H7 (cell line): Measurements from ENCODE around the gene NADK. TPM values are rescaled to one million over a fixed set of nuclear protein-coding genes. Genes with fewer than 3 reads are reported as not detected.

ENCODE experiments used
- total RNA-seq: library from RNA; depleted of rRNA; stranded (reverse); fragments of >200 nt; shearing (Covaris generic); gene quantifications from 2 replicates; pipeline ENCODE4 v1.2.3, GENCODE V29; 2014; rRNA removed

Gene NADK
- total RNA-seq, 1 experiment from 2014 or later: 111 TPM

Other genes starting within 250 kb of the NADK start
- 13.6 and 14.3 TPM in 2 replicates for gene TMEM240, start 237.8 kb downstream of the NADK start, total RNA-seq
- gene SSU72, start 203.6 kb downstream of the NADK start, total RNA-seq: 80.7 and 94.3 TPM in 2 replicates
- 25.6 and 32.7 TPM in 2 replicates for gene FNDC10, start 178.3 kb downstream of the NADK start, total RNA-seq
- 45.7 and 89.0 TPM in 2 replicates for gene MIB2, start 163.0 kb downstream of the NADK start, total RNA-seq
- gene MMP23B, start 146.3 kb downstream of the NADK start, total RNA-seq: 11.9 and 15.7 TPM in 2 replicates
- gene CDK11B, start 119.5 kb downstream of the NADK start, total RNA-seq: 12.0 and 16.8 TPM in 2 replicates
- 47.4 and 54.8 TPM in 2 replicates for gene SLC35E2B, start 85.7 kb downstream of the NADK start, total RNA-seq
- 18.6 and 26.2 TPM in 2 replicates for gene CDK11A, start 54.1 kb downstream of the NADK start, total RNA-seq
- 135 and 159 TPM in 2 replicates for gene GNB1, start 112.6 kb upstream of the NADK start, total RNA-seq
- gene CALML6, start 136.8 kb upstream of the NADK start, total RNA-seq: 1.6 and 3.7 TPM in 2 replicates
- 24.1 and 29.4 TPM in 2 replicates for gene TMEM52, start 140.8 kb upstream of the NADK start, total RNA-seq
- not detected in 2 replicates for gene CFAP74, start 225.3 kb upstream of the NADK start, total RNA-seq
- 2.7 and 5.1 TPM in 2 replicates for gene GABRD, start 240.9 kb upstream of the NADK start, total RNA-seq